Limb (tissue), 2 donors: ENCODE results near the gene CLDN8.

Experiments used
- DNase-seq, 2 donors: peaks; one replicate each; pipeline ENCODE4 v3.0.0-alpha.2; 2016; ENCODE audit errors: extremely low spot score in 2 of 2

Gene CLDN8

DNA sequence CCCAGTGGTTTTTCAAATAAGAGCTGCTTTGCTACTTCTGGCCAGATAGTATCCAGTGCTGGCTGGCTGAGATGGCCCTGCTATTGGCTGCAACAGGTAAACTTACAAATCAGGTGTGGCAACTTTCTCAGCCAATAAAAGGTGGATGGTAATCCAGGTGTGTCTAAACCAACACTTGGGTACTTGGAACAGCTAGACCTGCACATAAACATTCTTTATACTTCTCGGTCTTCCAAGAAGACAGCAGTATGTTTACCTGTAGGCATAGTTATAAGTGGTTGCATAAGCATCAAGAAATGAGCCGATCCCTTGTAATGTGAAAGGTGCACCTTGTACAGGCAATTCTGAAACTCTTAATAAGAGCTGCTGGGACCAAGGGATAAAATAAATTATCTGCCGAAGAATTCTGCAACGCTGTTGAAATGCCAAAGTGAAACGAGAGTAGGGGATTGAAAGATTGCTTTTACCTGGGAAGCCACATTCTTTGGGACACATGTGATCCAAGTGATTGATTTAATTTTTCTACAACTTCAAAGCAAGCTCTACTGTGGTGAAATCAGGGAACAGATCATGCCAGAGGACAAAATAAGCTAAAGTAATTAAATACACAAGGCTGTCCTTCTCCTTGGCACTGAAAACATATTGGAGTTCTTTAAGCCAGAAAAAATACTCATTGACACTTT lies at the start of gene CLDN8:
TSS of gene CLDN8 (minus strand) at position 57 of the 683 bp plus-strand sequence. CDS start 172 bp downstream, outside the sequence.
- no peak for DNase-seq

DNA sequence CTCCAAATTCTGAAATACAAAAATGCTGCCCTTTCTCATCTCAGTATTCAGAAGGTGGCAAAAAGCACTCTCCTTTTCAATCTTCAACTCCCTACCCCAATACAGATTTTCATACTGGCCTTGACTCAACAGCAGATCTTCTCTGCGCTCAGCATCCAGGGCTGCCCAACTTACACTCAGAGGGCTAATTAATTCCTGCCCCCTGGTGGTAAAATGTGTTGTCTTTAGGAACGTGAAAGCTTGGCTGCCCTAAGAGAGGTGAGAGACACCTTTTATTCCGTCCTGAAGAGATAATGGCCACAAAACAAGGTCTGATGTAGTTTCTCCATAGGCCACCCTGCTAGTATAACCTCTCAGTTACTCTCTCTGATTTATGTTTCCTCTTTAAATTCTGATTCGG lies 41.9 kb upstream of the CLDN8 start:
- DNase-seq, result no peak

DNA sequence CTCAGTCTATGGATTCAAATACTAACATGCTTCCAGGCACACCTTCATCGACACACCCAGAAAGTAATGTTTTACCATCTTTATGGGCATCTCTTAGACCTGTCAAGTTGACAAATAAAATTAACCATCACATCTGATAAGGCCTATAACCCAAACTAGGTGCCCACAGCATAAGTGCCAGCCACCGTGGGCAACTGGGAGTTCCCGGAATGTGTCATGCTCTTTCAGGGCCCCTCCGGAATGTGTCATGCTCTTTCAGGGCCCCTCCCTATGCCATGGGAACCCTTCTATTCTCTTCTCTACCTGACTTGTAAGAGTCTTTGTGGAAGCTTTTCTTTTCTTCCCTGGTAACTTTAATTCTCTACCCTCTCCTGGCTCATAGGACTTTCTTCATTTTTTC lies 40.2 kb upstream of the CLDN8 start:
- DNase-seq, result no peak

DNA sequence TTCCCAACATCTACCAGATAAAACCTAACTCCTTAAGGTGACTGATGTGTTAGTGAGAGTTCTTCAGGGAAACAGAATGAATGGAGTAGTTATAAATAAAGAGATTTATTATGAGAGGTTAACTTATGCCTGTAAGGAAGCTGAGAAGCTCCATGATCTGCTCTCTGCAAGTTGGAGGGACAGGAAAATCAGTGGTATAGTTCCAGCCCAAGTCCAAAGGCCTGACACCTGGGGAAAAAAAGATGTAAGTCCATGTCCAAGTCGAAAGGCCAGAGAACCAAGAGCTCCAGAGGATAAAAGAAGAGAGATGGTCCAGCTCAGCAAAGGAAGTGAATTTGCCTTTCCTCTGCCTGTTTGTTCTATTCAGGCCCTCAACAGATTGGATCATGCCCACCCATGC lies 39.8 kb upstream of the CLDN8 start:
- no peak for DNase-seq

DNA sequence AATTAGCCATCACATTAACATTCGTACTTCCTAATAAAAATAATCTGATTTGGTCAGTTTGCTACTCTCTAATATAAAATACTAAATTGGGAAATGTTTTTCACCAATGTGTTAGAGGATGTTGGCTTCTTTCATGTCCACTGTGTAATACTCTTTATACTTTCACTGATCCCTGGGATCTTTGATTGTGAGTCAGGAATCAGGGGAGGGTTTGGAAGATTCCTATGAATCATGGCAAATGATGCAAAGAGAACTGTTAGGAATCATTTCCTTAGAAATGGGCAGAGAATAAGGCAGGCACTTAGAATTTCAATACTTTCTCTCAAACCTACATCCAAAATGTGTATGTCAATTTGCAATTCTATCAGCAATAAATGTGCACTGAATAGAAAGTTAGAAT lies 35.9 kb upstream of the CLDN8 start:
- DNase-seq, result no peak

DNA sequence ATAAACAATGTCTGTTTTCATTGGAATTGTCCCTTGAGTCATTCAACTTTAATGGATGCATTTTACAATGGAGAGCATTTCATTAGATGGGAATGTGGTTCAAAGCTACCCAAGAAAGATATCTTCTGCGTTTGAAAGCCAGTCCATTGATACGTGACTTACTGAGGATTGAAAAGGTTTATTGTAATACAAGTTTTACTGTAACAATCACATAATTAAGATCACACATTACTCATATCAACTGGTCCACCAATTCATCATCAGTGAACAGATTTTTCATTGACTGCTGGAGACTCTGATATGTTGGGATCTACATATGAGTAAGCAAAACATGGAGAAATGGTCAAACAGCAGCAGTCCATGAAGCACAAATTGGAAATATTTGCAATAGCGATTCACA lies 34.0 kb upstream of the CLDN8 start:
- DNase-seq, result no peak

DNA sequence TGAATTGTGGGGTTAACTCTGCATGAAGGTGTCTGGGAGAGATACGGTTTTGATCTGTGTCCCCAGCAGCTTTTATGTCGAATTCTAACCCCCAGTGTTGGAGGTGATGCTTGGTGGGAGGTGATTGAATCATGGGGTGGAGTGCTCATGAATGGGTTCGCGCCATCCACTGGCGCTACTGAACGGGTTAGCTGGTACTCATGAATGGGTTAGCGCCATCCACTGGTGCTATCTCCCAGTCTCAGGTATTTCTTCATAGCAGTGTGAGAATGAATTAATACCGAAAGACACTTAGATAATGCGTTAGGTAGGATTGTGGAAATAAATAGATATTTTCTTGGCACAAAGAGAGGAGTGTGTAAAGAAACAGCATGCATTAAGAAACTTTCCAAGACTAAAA lies 32.9 kb upstream of the CLDN8 start:
- DNase-seq, result no peak

DNA sequence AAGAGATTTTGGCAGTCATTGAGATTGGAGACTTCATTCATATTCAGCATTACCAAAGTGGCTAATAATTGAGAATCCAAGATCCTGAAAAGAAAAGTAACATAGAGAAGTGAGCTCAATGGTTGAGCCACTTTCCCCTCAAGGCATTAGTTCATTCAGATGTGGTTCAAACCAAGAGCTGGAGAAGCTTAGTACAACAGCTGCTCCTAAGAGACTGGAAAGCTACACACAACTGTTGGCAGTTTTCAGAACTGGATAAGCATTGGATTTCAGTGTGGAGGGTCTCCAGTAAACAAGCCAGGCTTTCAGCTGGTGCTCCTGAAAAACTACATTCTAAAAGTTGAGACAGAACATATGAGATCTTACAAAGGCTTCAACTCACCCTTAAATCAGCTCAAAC lies 29.2 kb upstream of the CLDN8 start:
- peak in 1 of 2 donors; percentile 8 for DNase-seq

DNA sequence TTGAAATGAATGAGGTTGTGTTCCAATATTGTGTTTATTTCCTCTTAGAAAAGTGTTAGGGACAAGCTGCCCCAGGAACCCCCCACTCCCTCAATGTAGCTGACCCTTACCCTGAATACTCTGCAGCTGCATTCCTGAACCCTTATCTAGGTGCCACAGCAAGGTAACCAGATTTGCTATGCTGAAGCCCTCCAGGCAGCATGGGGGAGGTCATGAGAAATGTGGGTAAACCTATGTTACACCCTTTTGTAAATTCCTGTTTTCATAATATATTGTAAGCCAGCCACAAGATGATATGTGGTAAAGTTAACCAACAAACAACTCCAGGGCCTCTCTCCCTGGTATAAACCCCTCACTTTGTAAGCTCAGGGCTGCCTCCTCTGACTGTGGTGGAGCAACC lies 27.8 kb upstream of the CLDN8 start:
- DNase-seq, result no peak

DNA sequence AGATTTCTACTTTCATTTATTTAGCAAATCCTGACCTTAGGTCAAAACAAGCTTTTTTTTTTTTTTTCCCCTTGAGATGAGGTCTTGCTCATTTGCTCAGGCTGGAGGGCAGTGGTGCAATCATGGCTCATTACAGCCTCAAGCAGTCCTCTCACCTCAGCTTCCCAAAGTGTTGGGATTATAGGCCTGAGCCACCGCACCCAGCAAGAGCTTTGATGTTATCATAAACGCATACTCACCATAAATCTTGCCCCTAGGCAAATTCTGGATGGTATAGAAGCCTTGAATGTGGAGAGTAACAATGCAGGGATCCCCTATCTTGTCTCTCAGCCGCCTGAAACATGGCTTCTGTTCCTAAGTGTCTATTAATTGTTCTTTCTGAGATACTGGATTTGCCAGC lies 24.8 kb upstream of the CLDN8 start:
- no peak for DNase-seq

DNA sequence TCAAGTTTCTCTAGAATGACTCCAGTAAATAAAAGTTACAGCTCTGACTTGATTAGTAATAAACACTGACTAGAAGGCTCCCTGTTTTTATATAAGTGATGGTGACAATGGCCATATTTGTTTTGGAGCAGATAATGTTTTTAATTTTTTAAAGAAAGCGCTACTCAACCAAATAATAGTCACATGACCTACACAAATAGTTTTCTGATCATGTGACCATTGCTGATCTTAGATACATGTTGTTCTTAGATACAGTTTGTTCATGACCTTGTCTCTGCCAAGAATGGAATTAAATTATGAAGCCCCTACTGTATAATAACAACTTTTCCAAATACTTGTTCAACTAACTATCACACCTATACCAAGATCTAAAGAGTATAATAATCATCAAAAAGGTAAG lies 22.3 kb upstream of the CLDN8 start:
- DNase-seq, result no peak

DNA sequence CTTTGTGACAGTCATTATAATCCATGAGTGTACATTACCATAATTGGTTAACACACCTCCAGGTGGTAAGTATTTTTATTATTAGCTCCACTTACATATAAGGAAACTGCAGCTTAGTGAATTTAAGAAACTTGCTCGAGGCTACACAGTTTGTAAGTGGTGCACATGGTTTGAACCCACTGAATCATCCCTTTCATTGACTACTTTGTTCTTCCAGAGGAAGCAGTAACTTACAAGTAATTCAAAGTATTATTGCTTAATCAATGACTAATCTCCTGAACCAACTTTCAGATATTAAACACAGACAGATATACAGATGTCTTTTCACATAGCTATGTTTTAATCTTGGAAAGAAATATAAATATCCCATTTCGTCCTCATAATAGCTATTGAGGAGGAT lies 18.7 kb upstream of the CLDN8 start:
- DNase-seq, result no peak

DNA sequence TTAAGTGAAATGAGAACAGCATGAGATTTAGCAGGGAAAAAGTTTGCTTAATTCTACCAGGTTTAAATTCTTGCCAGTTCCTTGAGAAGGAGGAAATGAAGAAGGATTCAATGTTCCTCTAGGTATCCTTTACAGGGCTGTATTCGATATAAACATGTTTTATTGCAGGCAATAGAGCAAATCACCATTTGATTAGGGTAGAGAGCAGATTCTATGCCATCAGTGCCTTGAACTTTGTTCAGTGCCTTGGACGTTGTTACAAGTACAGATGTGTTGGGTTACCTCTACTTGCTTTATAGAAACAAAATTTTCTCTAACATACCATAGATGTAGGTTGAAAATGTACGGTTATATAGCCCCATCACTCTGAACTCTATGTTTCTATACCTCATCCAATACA lies 18.2 kb upstream of the CLDN8 start:
- no peak for DNase-seq

DNA sequence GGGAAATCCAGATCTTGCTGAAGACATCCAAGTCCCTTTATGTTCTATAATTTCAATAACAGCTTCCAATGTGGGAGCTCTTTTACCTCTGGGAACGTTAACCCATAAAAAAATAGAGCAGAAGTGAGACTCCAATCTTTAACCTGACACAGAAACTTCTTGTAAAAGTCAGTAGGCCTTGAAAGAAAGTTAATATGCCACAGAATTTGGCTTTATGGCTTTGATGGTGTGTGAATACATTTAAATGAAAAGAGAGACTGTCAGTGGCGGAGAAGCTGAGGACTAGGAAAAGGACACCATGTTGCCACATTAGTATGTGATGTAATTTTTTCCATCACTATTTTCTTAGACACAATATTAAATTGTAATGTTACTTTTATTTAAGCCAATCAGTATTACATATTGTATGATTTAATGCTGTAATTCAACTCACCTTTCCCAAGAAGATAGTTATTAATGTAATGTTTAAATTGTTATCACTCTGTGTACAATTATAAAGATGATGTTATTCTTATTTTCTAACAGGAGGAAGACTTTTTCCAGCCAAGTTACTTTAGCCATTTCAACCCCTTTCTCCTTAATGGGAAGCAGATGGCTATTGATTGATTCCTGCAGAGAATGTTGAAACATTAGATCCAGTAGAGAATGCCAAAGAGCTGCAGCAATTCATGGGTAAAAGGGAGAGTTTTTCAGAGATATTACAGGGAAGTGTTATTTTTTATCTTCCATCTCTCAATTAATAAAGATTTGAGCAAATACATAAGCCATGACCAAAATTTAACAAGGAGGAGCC lies 17.5 kb upstream of the CLDN8 start:
- DNase-seq, result peak in 1 of 2 donors; percentile 37

DNA sequence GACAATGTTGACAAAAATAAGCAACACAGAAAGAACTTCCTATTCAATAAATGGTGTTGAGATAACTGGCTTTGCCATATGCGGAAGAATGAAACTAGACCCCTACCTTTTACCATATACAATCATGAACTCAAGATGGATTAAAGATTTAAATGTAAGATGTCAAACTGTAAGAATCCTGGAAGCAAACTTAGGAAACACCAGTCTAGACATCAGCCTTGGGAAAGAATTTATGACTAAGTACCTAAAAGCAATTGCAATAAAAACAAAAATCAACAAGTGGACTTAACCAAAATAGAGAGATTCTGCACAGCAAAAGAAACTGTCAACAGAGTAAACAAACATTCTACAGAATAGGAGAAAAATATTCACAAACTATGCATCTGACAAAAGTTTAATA lies 16.1 kb upstream of the CLDN8 start:
- DNase-seq, result no peak

DNA sequence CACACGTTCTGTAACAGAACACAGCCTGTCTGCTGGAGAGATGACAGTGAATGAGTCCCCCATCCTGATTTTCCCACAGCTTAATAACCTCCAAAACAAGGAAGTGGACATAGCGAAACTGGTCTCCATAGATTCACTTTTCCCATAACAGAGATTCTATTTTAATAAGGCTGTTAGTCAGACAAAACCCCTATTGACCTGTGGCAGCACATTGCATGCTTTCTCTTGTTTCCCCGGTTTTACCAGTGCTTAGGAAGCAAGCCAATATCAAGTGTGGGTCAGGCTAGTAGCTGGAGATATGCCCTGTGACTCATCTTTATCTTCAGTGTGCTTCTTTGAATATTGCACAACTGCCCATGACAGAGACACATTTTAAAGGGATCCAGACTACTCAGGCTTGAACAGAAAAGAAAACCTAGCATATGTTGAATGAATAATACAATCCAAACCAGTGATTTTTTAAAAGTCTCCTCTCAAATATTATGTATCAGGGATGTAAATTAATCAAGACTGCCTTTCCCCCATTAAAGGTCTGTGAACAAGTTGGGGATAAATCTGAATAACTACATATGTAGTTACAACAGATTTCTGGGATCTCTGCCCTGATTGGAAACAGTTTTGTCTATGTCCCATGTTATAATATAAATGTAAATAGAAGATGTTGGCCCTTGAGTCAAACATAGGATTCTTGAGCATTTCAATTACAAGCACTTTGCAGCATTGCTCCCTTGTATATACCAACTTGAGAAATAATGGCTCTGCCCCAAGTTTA lies 11.9 kb upstream of the CLDN8 start:
- peak in 1 of 2 donors; percentile 44 for DNase-seq

DNA sequence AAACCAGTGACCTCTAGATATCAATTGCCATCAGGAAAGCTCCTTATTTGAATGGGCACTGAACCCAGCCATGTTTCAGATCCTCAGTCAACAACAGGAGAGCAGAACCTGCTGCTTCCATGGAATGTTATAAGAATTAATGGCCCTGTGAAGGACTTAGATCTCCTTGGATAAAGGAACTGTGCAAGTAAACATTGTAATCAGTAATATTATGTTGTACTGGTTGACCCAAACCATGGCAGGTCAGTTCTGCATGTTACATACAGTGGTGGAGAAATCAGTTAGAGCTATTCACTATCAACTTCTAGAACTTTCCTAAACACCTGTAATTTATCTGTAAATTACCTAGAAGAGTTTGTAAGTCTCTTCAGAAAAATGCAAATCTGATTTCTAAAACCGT lies 11.2 kb upstream of the CLDN8 start:
- no peak for DNase-seq

DNA sequence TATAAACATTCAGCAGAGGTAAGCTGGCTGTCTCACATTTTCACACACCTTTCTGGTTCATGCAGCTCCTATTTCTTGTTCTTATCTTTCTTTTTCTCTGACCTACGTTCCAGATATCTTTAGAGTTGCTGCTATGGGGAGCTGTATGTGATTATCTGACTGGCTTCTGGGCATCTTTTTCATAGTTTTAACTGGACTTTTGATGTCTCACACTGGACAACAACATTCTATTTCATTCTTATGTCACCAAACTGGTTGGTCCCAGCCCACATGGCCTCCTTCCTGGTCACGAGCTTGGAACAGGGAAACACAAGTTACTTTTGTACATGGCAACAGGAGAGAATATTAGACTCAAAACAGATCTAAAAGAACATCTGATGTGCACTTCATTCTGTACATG lies 7.7 kb upstream of the CLDN8 start:
- DNase-seq, result no peak

DNA sequence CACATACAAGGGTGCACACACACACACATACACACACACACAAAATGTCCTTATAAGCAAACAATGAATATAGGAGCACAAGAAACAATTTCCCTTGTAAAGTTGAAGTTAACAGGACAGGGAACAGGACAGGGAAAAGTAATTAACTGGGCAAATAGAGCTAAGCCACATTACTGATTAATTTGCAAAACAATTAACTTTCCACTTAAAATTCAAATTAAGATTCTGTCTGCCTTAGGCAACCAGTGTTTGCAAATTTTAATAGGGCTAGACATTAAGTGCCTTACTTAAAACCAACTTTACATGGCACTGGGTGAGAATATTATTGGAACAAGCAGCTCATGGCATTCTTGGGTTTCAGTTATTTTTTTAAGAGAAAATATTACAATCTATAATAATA lies 6.8 kb upstream of the CLDN8 start:
- DNase-seq, result no peak

DNA sequence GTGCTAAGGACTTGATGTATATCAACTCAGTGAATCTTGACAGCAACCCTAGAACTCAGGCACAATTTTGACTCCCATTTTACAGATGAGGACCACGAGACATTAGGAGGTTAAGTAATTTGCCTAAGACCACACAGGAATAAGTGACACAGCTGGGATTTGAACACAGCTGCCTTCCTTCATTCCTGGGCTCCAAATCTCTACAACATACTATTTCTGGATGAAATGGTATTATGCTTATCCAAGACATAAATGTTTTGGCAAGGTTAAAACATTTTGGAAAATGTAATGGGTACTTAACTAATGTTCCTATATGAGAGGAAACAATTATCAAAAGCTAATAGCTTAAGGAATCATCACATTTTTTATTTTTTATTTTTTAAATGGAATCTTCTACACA lies 4.8 kb downstream of the CLDN8 start:
- DNase-seq, result no peak

DNA sequence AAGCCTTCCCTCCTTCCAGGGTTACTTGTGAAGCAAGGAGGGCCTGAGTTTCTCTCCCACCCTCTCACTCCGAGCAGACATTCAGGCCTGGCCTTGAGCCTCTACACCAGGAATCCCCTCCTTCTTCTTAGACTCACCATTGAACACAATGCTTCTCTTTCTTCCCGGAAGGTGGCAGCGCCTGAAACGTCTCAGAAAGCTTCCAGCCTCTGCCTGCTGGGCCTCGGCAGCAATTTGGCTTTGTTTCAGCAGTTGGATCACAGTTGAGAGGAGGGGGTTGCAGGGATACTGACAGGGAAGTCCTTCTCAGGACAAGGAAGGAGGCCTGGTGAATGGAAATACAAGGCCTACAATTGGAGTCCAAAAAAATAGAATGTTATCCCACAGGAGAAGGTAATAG lies 6.3 kb downstream of the CLDN8 start:
- no peak for DNase-seq

DNA sequence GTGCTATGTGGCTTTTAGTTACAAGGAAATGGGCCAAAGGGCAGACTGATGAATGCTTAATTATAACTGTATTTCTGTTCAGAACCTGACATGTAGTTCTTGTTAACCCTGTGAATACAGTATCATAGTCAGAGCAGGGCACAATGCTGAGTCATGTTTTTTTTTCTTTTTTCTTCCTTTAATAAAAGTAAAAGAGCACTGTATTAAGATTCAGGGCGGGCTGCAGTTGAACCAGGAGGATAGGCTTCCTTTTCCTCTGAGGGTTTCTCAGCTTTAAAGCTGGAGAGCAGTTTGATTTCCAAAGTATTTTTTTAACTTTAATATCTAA lies 8.7 kb downstream of the CLDN8 start:
- no peak for DNase-seq
